Karpas-422 (cell line): ENCODE data around the gene BRCA2. TPM values are rescaled to one million over a fixed set of nuclear protein-coding genes. Genes with fewer than 3 reads are reported as not detected.

Experiments
- DNase-seq: peaks from one replicate; pipeline ENCODE4 v3.0.0-alpha.2; 2015
- H2AFZ ChIP-seq: fragments of 200-600 bp; sonication (generic); 2 replicates; pipeline ENCODE4 v1.6.1; 2014; ENCODE audit warnings: antibody characterized with exemption, low read length, mixed read lengths
- H3K27ac ChIP-seq: fragments of 200-600 bp; sonication (generic); 2 replicates; pipeline ENCODE4 v1.5.1; 2014; ENCODE audit warnings: mild to moderate bottlenecking, low read length, moderate library complexity
- H3K27me3 ChIP-seq: fragments of 200-600 bp; sonication (generic); 2 replicates; pipeline ENCODE4 v1.6.1; 2014; ENCODE audit warnings: low read length, mixed read lengths
- H3K36me3 ChIP-seq: fragments of 200-600 bp; sonication (generic); 2 replicates; pipeline ENCODE4 v1.6.1; 2014; ENCODE audit warnings: low read length, mixed read lengths; ENCODE audit not compliant: insufficient read depth
- H3K4me1 ChIP-seq: fragments of 200-600 bp; sonication (generic); 2 replicates; pipeline ENCODE4 v1.6.1; 2014; ENCODE audit warnings: mild to moderate bottlenecking, low read length, mixed read lengths
- H3K4me2 ChIP-seq: fragments of 200-600 bp; sonication (generic); 2 replicates; pipeline ENCODE4 v1.6.1; 2014; ENCODE audit warnings: low read length, low read depth, mild to moderate bottlenecking; ENCODE audit not compliant: poor library complexity, severe bottlenecking
- H3K4me3 ChIP-seq: fragments of 200-600 bp; sonication (generic); 2 replicates; pipeline ENCODE4 v1.5.1; 2014; ENCODE audit warnings: mild to moderate bottlenecking, antibody characterized with exemption, low read length, mixed read lengths
- H3K79me2 ChIP-seq: fragments of 200-600 bp; sonication (generic); 2 replicates; pipeline ENCODE4 v1.6.1; 2014; ENCODE audit warnings: mild to moderate bottlenecking, low read length, mixed read lengths
- H3K9ac ChIP-seq: fragments of 200-600 bp; sonication (generic); 2 replicates; pipeline ENCODE4 v1.6.0; 2014; ENCODE audit warnings: low read length
- H3K9me2 ChIP-seq: fragments of 200-600 bp; sonication (generic), shearing (Covaris generic); replicated peaks from 2 replicates; pipeline ENCODE4 v1.6.0; 2014; ENCODE audit warnings: mild to moderate bottlenecking, low read length, moderate library complexity; ENCODE audit not compliant: insufficient read depth
- H3K9me3 ChIP-seq: fragments of 300-700, 200-600 bp; sonication (generic); 2 replicates; pipeline ENCODE4 v1.6.1; 2014; ENCODE audit warnings: low read length, mixed read lengths
- H4K20me1 ChIP-seq: fragments of 200-600 bp; sonication (generic); 2 replicates; pipeline ENCODE4 v1.6.1; 2014; ENCODE audit warnings: mild to moderate bottlenecking, antibody characterized with exemption, low read length, low read depth; ENCODE audit not compliant: insufficient read depth
- small RNA-seq: library from RNA; depleted of rRNA; stranded (forward); fragments of <200 nt; gene quantifications from one replicate; pipeline ENCODE3, GENCODE V24; 2014
- total RNA-seq: library from RNA; depleted of rRNA; stranded (reverse); fragments of >200 nt; shearing (Covaris generic); gene quantifications from 2 replicates; pipeline ENCODE4 v1.2.3, GENCODE V29; 2014; ENCODE audit warnings: low replicate concordance; rRNA removed

BRCA2 gene
- total RNA-seq, 1 experiment from 2014 or later: 16.8 TPM

DNA sequence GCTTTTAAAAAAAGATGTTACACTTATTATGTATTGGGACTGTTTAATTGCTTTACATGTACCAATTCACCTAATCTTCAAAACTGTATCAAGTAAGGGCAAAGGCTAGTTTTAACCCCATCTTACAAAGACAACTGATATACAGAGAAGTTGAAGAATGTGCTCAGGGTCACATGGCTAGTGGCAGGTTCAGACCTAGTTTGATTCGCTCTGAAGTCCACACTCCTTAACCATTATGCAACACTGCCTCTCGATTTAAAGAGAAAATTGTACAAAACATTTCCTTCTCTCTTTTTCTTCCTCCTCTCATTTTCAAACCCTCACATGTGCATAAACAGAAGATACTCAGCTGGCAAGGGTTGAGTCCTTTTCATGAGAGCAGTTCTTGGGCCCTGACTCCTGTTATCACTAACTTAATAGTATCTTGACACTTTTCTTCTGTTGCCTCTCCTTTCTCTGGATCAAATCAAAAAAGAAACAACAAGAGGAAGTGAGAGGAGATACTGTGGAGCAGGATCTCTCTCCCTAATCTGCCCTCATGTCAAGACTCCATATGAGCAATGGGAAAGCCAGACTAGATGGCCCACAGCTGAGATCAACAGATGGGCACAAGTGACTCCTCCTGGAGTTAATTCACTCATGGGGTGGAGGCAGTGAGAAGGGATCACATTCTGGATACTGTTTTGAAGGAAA, 131.6 kb downstream of the BRCA2 start:
- Histone ChIP-seq H3K4me2 (no peak overlapping the region), H2AFZ (no peak overlapping the region), H3K9me3 (no peaks in the 10 kb centered on the region), H3K27me3 (no peaks in the 10 kb centered on the region), H4K20me1 (no peaks in the 10 kb centered on the region), H3K79me2 (no peaks in the 10 kb centered on the region), H3K27ac (no peak overlapping the region), H3K9ac (no peak overlapping the region), H3K9me2 (no peaks in the 10 kb centered on the region), H3K4me3 (no peak overlapping the region), H3K36me3 (no peaks in the 10 kb centered on the region), H3K4me1 (no peaks in the 10 kb centered on the region)
- peak; percentile 4 for DNase-seq

GRCh38 chr13:32447894-32448623, 132.8 kb downstream of the BRCA2 start:
- no peaks in the 10 kb centered on the region for H3K9me3 ChIP-seq
- no peak overlapping the region for H3K4me2 ChIP-seq
- H3K9ac ChIP-seq: no peak overlapping the region
- no peaks in the 10 kb centered on the region for H3K27me3 ChIP-seq
- no peaks in the 10 kb centered on the region for H3K36me3 ChIP-seq
- H3K4me3 ChIP-seq: no peak overlapping the region
- no peaks in the 10 kb centered on the region for H3K9me2 ChIP-seq
- no peaks in the 10 kb centered on the region for H4K20me1 ChIP-seq
- H3K27ac ChIP-seq: no peak overlapping the region
- no peaks in the 10 kb centered on the region for H3K79me2 ChIP-seq
- no peak overlapping the region for H2AFZ ChIP-seq
- H3K4me1 ChIP-seq: no peaks in the 10 kb centered on the region
- DNase-seq: peak; percentile 19

GRCh38 chr13:32448972-32449371, 133.7 kb downstream of the BRCA2 start:
- no peak overlapping the region for H3K4me3 ChIP-seq
- no peaks in the 10 kb centered on the region for H3K9me3 ChIP-seq
- H3K4me1 ChIP-seq: no peaks in the 10 kb centered on the region
- H4K20me1 ChIP-seq: no peaks in the 10 kb centered on the region
- no peaks in the 10 kb centered on the region for H3K9me2 ChIP-seq
- H3K36me3 ChIP-seq: no peaks in the 10 kb centered on the region
- no peak overlapping the region for H3K4me2 ChIP-seq
- no peak overlapping the region for H3K9ac ChIP-seq
- peak; percentile 9 for DNase-seq
- no peak overlapping the region for H3K27ac ChIP-seq
- no peak overlapping the region for H2AFZ ChIP-seq
- H3K79me2 ChIP-seq: no peaks in the 10 kb centered on the region
- no peaks in the 10 kb centered on the region for H3K27me3 ChIP-seq

Small RNA genes lying within 50 kb of the gene (small RNA-seq; reads per million reads assigned to genes)
- gene RF00190: not detected

Other genes starting within 250 kb of the BRCA2 start
- gene ZAR1L, start 145 bp upstream of the BRCA2 start, total RNA-seq: 0.32 TPM in 1 of 2 replicates, not detected in the other
- 14.2 and 17.8 TPM in 2 replicates for gene N4BP2L1, start 112.6 kb downstream of the BRCA2 start, total RNA-seq
- 71.2 and 138 TPM in 2 replicates for gene N4BP2L2, start 223.3 kb downstream of the BRCA2 start, total RNA-seq